ENCODE measurements around the gene ERAS. TPM values are rescaled to one million over a fixed set of nuclear protein-coding genes. Genes with fewer than 3 reads are reported as not detected.

Gene ERAS
- total and polyA plus RNA-seq, 2 experiments from 2014 or later = 1.3 to 2.4 TPM

- H3K27me3 Mint-ChIP-seq (ENCODE audit: insufficient read depth, low read depth, poor library complexity) = peaks cover 2% of the 10 kb centered on the region
- Histone ChIP-seq H3K79me2 (replicated peaks; ENCODE audit: insufficient read depth) (no peaks in the 10 kb centered on the region), H3K27me3 (ENCODE audit: insufficient read depth) (no peaks in the 10 kb centered on the region), H3K36me3 (ENCODE audit: insufficient read depth) (no peaks in the 10 kb centered on the region), H2AFZ (no peak overlapping the region), H3K4me3 (no peak overlapping the region), H3K9me2 (ENCODE audit: insufficient read depth) (no peaks in the 10 kb centered on the region), H4K20me1 (replicated peaks; ENCODE audit: insufficient read depth) (no peaks in the 10 kb centered on the region), H3K4me2 (no peak overlapping the region), H3F3A (replicated peaks; ENCODE audit: low read depth) (no peaks in the 10 kb centered on the region), H3K27ac (ENCODE audit: low read depth) (no peak overlapping the region), H3K4me1 (ENCODE audit: insufficient read depth) (no peaks in the 10 kb centered on the region)
- DNase-seq (ENCODE audit: low spot score) (no peak), ATAC-seq (no peak)
- TF ChIP-seq ZNF462 (CRISPR knock-in tag; IDR thresholded peaks at IDR 0.05) (no peak), EZH2 (IDR thresholded peaks at IDR 0.05; ENCODE audit: low read depth, unreplicated experiment) (no peak), JUNB (IDR thresholded peaks at IDR 0.05; ENCODE audit: unreplicated experiment) (no peak), ZNF114 (CRISPR knock-in tag; IDR thresholded peaks at IDR 0.05) (no peak), ETS1 (IDR thresholded peaks at IDR 0.05) (no peak), REST (IDR thresholded peaks at IDR 0.05; ENCODE audit: unreplicated experiment) (no peak), CTCF (conservative IDR thresholded peaks at IDR 0.05; ENCODE audit: low read depth in 2 of 2) (no peak), POLR2AphosphoS5 (IDR thresholded peaks at IDR 0.05; ENCODE audit: low read depth) (no peak), ZNF331 (CRISPR knock-in tag; IDR thresholded peaks at IDR 0.05; ENCODE audit: low read depth) (no peak), EZH2phosphoT487 (IDR thresholded peaks at IDR 0.05; ENCODE audit: unreplicated experiment) (no peak), NANOG (IDR thresholded peaks at IDR 0.05; ENCODE audit: borderline replicate concordance) (no peak), STAT1 (IDR thresholded peaks at IDR 0.05; ENCODE audit: unreplicated experiment) (no peak), CREB1 (CRISPR knock-in tag; IDR thresholded peaks at IDR 0.05; ENCODE audit: low read depth) (no peak)
- H3K4me1 Mint-ChIP-seq = peaks cover 8% of the 10 kb centered on the region; the same call in 2 of the 3 replicates
- no peaks in the 10 kb centered on the region; the same call in 2 of the 3 replicates for H3K9me3 Mint-ChIP-seq
- H3K36me3 Mint-ChIP-seq (ENCODE audit: low read depth) = no peaks in the 10 kb centered on the region
- H3K27ac Mint-ChIP-seq = no peak overlapping the region
- no peak overlapping the region for H3K4me3 Mint-ChIP-seq
These were observed 44.6 kb upstream of the ERAS start for GRCh38 chrX:48781705-48782104.
